ENCODE measurements around the gene ASPG. TPM values are rescaled to one million over a fixed set of nuclear protein-coding genes. Genes with fewer than 3 reads are reported as not detected.

The ASPG gene
- total and polyA plus RNA-seq, 9 donors: 0.37 to 2.5 (median 1.3) TPM

DNA sequence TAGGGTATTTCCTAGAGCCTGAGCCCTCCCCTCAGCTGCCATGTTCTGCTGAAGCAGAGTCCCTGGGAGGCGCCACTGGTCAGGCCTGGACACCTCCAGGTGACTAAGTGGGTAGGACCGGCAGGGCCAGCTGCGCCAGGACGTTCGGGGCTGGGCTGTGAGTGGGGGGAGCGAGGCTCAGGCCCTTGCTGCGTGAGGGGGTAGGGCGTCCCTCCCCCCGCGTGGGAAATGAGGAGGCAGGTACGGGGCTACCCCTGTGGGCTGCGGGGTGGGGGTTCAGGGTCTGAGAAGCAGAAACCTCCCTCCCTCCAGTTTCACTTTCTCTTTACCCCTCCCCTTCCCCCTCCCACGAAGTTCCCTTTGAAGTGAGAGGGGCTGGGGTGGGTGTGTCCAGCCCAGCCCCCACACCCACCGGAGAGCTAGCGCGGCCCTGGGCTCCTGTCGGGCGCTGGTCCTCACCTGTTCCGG lies 30.8 kb downstream of the ASPG start:
- whole genome bisulfite sequencing (ENCODE audit: insufficient coverage): 18% methylated on average over 4 of the region's 19 CpGs
- no peak overlapping the region for H3K27ac ChIP-seq (ENCODE audit: low read length)
- H3K4me3 ChIP-seq (ENCODE audit: low read length): no peak overlapping the region
- no peaks in the 10 kb centered on the region for H3K36me3 ChIP-seq (ENCODE audit: control insufficient read depth, insufficient read depth, low read length)
- DNase-seq: no peak
- no peaks in the 10 kb centered on the region for H3K9me3 ChIP-seq (replicated peaks; ENCODE audit: control insufficient read depth, low read depth, low read length)
- H3K4me1 ChIP-seq (ENCODE audit: control insufficient read depth, insufficient read depth, low read length): peaks cover 5% of the 10 kb centered on the region
- peaks cover 76% of the 10 kb centered on the region for H3K27me3 ChIP-seq (ENCODE audit: control insufficient read depth, insufficient read depth, low read length)

GRCh38 chr14:104116756-104117340 lies 31.3 kb downstream of the ASPG start:
- H3K27ac ChIP-seq (ENCODE audit: low read length): no peak overlapping the region
- H3K9me3 ChIP-seq (replicated peaks; ENCODE audit: control insufficient read depth, low read depth, low read length): no peaks in the 10 kb centered on the region
- H3K4me1 ChIP-seq (ENCODE audit: control insufficient read depth, insufficient read depth, low read length): peaks cover 5% of the 10 kb centered on the region
- no peak for DNase-seq
- no peaks in the 10 kb centered on the region for H3K36me3 ChIP-seq (ENCODE audit: control insufficient read depth, insufficient read depth, low read length)
- H3K4me3 ChIP-seq (ENCODE audit: low read length): no peak overlapping the region
- WGBS (ENCODE audit: insufficient coverage): under 1% methylated on average over 83 of the region's 83 CpGs
- H3K27me3 ChIP-seq (ENCODE audit: control insufficient read depth, insufficient read depth, low read length): peaks cover 77% of the 10 kb centered on the region

- peaks cover 5% of the 10 kb centered on the region for H3K4me1 ChIP-seq (ENCODE audit: control insufficient read depth, insufficient read depth, low read length)
- no peaks in the 10 kb centered on the region for H3K36me3 ChIP-seq (ENCODE audit: control insufficient read depth, insufficient read depth, low read length)
- 4% methylated on average over 71 of the region's 71 CpGs for WGBS (ENCODE audit: insufficient coverage)
- no peak overlapping the region for H3K27ac ChIP-seq (ENCODE audit: low read length)
- peaks cover 77% of the 10 kb centered on the region for H3K27me3 ChIP-seq (ENCODE audit: control insufficient read depth, insufficient read depth, low read length)
- no peak for DNase-seq
- no peaks in the 10 kb centered on the region for H3K9me3 ChIP-seq (replicated peaks; ENCODE audit: control insufficient read depth, low read depth, low read length)
- H3K4me3 ChIP-seq (ENCODE audit: low read length): no peak overlapping the region
Measured at GRCh38 chr14:104117341-104118005, 32.0 kb downstream of the ASPG start.

DNA sequence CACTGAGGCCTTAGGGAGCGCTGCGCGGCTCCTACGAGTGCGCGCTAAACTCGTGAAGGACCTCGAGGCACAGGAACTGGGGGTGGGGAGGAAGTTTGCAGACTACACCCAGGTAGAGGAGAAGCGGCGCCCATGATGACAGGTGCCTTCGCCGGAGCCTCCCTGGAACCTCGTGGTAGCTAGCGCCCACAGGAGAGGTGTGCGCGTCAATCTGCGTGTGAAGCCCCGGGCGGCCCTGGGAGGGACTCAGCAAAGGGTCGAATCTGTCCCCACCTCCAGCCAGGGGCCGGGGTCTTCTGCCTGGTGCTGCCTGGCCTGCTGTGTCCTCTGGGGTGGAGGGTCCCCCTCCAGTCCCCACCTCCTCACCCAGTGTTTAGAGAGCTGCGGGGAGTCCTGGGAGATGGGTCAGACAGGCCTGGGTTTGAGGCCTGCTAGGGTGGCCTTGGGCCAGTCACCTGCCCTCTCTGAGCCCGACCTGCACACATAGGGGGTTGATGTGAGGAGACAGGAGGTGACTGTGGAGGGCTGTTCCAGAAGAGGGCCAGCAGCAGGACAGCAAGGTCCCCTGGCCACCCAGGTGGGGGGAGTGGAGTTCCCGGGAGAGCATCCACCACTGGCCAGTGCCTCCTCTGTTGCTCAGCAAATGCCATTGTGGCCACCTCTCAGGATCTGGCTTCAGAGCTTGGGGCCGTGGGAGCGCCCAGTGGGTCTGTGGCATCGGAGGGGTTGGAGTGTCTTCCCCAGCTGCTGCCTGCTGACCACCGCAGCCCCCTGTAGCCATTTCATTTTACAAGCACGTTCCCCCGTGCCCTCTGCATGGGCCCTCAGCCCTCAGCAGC lies 32.7 kb downstream of the ASPG start:
- no peaks in the 10 kb centered on the region for H3K9me3 ChIP-seq (replicated peaks; ENCODE audit: control insufficient read depth, low read depth, low read length)

DNA sequence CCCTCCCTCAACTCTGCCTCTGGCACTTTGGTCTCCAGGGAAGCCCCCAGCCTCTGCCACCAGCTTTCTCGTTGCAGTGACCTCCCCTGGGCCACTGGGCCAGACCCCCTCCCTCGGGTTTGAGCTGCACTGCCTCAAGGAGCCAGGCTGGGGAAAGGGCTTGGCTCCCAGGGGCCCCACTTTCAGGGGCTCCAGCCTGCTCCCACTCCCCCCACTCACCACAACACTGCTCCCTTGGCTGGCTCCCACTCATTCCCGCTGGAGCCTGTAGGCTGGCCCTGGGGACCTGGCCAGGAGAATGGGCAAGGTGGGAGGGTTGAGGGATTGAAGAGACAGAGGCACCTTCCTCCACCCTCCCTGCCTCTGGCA lies 33.6 kb downstream of the ASPG start:
- Histone ChIP-seq H3K4me3 (ENCODE audit: low read length) (no peak overlapping the region), H3K27me3 (ENCODE audit: control insufficient read depth, insufficient read depth, low read length) (peaks cover 71% of the 10 kb centered on the region), H3K36me3 (ENCODE audit: control insufficient read depth, insufficient read depth, low read length) (no peaks in the 10 kb centered on the region), H3K4me1 (ENCODE audit: control insufficient read depth, insufficient read depth, low read length) (peaks cover 5% of the 10 kb centered on the region), H3K9me3 (replicated peaks; ENCODE audit: control insufficient read depth, low read depth, low read length) (no peaks in the 10 kb centered on the region), H3K27ac (ENCODE audit: low read length) (no peak overlapping the region)
- DNase-seq: no peak
- WGBS (ENCODE audit: insufficient coverage): 25% methylated on average over 1 of the region's 3 CpGs

More for the DNA sequence above, 32.7 kb downstream of the ASPG start:
- no peak overlapping the region for H3K4me3 ChIP-seq (ENCODE audit: low read length)
- WGBS (ENCODE audit: insufficient coverage): 46% methylated on average over 18 of the region's 30 CpGs
- H3K36me3 ChIP-seq (ENCODE audit: control insufficient read depth, insufficient read depth, low read length): no peaks in the 10 kb centered on the region
- no peak for DNase-seq
- H3K27ac ChIP-seq (ENCODE audit: low read length): no peak overlapping the region
- H3K27me3 ChIP-seq (ENCODE audit: control insufficient read depth, insufficient read depth, low read length): peaks cover 79% of the 10 kb centered on the region
- peaks cover 5% of the 10 kb centered on the region for H3K4me1 ChIP-seq (ENCODE audit: control insufficient read depth, insufficient read depth, low read length)

DNA sequence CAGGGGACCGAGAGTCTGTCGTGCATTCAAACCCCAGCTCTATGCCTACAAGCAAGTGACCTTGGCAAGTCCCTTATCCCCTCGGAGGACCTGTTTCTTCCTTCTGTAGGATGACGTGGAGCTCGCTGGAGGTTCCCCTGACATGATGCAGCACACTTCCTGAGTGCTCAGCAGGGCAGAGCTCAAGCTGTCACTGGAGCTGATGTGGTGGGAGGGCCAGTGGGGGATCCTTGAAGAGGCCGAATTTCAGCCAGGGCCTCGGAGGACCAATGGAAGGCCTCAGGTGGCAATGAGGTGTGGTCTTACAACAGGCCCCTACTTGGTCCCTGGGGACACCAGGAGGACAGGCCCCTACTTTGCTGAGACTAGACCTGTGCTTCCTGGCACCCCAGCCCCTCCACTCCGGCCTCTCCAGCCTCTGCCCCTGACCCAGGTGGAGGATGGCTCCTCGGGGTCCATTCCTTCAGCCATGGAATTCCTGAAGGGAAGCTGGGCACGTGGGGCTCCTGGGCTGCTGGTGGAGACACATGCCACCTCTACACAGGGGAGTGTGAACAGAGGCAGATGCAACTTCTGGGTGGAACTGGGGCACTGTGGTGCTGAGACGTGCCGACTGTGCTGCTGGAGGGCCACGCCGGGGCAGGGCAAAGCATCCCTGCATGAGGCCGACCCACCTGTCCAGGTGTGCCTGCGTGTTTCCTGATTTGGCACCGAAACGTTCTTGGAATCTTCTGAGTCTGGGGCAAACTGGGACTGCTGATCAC lies 34.2 kb downstream of the ASPG start:
- Histone ChIP-seq H3K9me3 (replicated peaks; ENCODE audit: control insufficient read depth, low read depth, low read length) (no peaks in the 10 kb centered on the region), H3K36me3 (ENCODE audit: control insufficient read depth, insufficient read depth, low read length) (no peaks in the 10 kb centered on the region), H3K27ac (ENCODE audit: low read length) (no peak overlapping the region), H3K27me3 (ENCODE audit: control insufficient read depth, insufficient read depth, low read length) (peaks cover 66% of the 10 kb centered on the region), H3K4me1 (ENCODE audit: control insufficient read depth, insufficient read depth, low read length) (peaks cover 5% of the 10 kb centered on the region), H3K4me3 (ENCODE audit: low read length) (no peak overlapping the region)
- WGBS (ENCODE audit: insufficient coverage): 57% methylated on average over 18 of the region's 18 CpGs
- no peak for DNase-seq

DNA sequence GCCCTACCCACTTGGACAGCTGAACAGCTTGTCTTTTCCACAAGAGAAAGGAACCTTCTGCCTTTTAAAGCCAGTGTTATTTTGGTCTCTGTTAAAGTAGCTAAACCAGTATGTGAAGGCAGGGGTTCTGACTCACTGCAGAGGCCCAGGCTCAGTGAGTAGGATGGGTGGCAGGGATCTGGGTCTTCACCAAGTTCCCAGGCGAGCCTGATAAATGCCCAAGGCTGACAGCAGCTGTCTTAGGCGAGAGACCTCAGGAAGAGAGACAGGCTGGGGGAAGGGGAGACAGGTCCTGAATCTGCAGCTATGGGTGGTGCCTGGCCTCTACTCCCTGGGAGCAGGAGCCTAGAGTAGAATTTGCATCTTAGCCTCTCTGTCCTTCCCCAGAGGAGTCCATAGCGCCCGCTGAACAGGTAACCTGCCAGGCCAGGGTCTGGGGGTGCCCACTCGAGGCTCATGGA lies 34.8 kb downstream of the ASPG start:
- Histone ChIP-seq H3K9me3 (replicated peaks; ENCODE audit: control insufficient read depth, low read depth, low read length) (no peaks in the 10 kb centered on the region), H3K4me3 (ENCODE audit: low read length) (no peak overlapping the region), H3K36me3 (ENCODE audit: control insufficient read depth, insufficient read depth, low read length) (no peaks in the 10 kb centered on the region), H3K27ac (ENCODE audit: low read length) (no peak overlapping the region), H3K27me3 (ENCODE audit: control insufficient read depth, insufficient read depth, low read length) (peaks cover 59% of the 10 kb centered on the region), H3K4me1 (ENCODE audit: control insufficient read depth, insufficient read depth, low read length) (peaks cover 5% of the 10 kb centered on the region)
- 82% methylated on average over 5 of the region's 5 CpGs for WGBS (ENCODE audit: insufficient coverage)
- no peak for DNase-seq

DNA sequence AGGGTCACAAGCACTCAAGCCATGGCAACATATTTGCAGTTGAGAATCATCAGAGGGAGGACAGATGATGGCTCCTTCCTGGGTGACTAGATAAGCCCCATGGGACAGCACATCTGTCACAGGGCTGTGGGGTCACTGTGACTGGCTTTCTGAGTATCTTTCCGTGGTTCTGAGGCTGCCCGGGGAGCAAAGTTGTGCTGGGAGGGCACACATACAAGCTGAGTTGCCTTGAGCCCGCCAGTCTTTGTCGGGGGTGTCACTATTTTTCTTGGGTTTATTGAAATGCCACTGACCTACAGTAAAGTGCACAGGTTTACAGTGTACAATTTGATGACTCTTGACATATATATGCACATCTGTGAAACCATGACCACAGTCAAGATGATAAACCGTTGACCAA lies 35.6 kb downstream of the ASPG start:
- no peak overlapping the region for H3K4me3 ChIP-seq (ENCODE audit: low read length)
- no peaks in the 10 kb centered on the region for H3K36me3 ChIP-seq (ENCODE audit: control insufficient read depth, insufficient read depth, low read length)
- WGBS (ENCODE audit: insufficient coverage): 85% methylated on average over 5 of the region's 5 CpGs
- H3K4me1 ChIP-seq (ENCODE audit: control insufficient read depth, insufficient read depth, low read length): peaks cover 5% of the 10 kb centered on the region
- DNase-seq: no peak
- no peaks in the 10 kb centered on the region for H3K9me3 ChIP-seq (replicated peaks; ENCODE audit: control insufficient read depth, low read depth, low read length)
- no peak overlapping the region for H3K27ac ChIP-seq (ENCODE audit: low read length)
- peaks cover 51% of the 10 kb centered on the region for H3K27me3 ChIP-seq (ENCODE audit: control insufficient read depth, insufficient read depth, low read length)

GRCh38 chr14:104123879-104124278 lies 38.4 kb downstream of the ASPG start:
- H3K9me3 ChIP-seq (replicated peaks; ENCODE audit: control insufficient read depth, low read depth, low read length): no peaks in the 10 kb centered on the region
- H3K27me3 ChIP-seq (ENCODE audit: control insufficient read depth, insufficient read depth, low read length): peaks cover 30% of the 10 kb centered on the region
- no peak overlapping the region for H3K4me3 ChIP-seq (ENCODE audit: low read length)
- H3K36me3 ChIP-seq (ENCODE audit: control insufficient read depth, insufficient read depth, low read length): no peaks in the 10 kb centered on the region
- no peak overlapping the region for H3K27ac ChIP-seq (ENCODE audit: low read length)
- no peak for DNase-seq
- H3K4me1 ChIP-seq (ENCODE audit: control insufficient read depth, insufficient read depth, low read length): no peaks in the 10 kb centered on the region
- no CpG with 5 or more reads among the region's 1 CpG for WGBS (ENCODE audit: insufficient coverage)
